ENCODE measurements around the gene SDC1.

SDC1 gene

GRCh38 chr2:20227894-20228505 lies 3.1 kb upstream of the SDC1 start:
- DNase-seq: no peak

GRCh38 chr2:20226152-20226545 lies 1.2 kb upstream of the SDC1 start:
- no peak for DNase-seq

- DNase-seq: no peak
Measured at GRCh38 chr2:20225294-20226151, 593 bp upstream of the SDC1 start.

- DNase-seq: no peak
Measured at GRCh38 chr2:20224164-20224715, 690 bp downstream of the SDC1 start.

- DNase-seq: no peak
Measured at GRCh38 chr2:20223407-20224163, 1.3 kb downstream of the SDC1 start.

- DNase-seq: no peak
Measured at GRCh38 chr2:20222769-20223406, 2.0 kb downstream of the SDC1 start.

- DNase-seq: no peak
Measured at GRCh38 chr2:20222014-20222768, 2.7 kb downstream of the SDC1 start.

- DNase-seq: no peak
Measured at GRCh38 chr2:20221555-20221973, 3.4 kb downstream of the SDC1 start.

- DNase-seq: no peak
Measured at GRCh38 chr2:20220806-20221554, 4.0 kb downstream of the SDC1 start.

- DNase-seq: no peak
Measured at GRCh38 chr2:20219763-20220380, 5.1 kb downstream of the SDC1 start.

- no peak for DNase-seq
Measured at GRCh38 chr2:20218331-20219320, 6.3 kb downstream of the SDC1 start.

- no peak for DNase-seq
Measured at GRCh38 chr2:20217041-20217970, 7.6 kb downstream of the SDC1 start.

GRCh38 chr2:20216130-20217025 lies 8.6 kb downstream of the SDC1 start:
- DNase-seq: no peak

GRCh38 chr2:20215183-20216040 lies 9.5 kb downstream of the SDC1 start:
- no peak for DNase-seq

- DNase-seq: no peak
Measured at GRCh38 chr2:20214566-20215182, 10.3 kb downstream of the SDC1 start.

All from hematopoietic multipotent progenitor cell treated with erythropoietin and hydrocortisone succinate and interleukin-3 and kit ligand, for 8 days (in vitro differentiated cells).